Amniotic stem cell (primary cell): ENCODE measurements around the gene CITED1.
A peak's percentile ranks its signal among the peaks of the same experiment; 100 is the strongest.

Experiments used
- DNase-seq: peaks from one replicate; lab custom pipeline; 2025; lab: John Stamatoyannopoulos, UW

The CITED1 gene

GRCh38 chrX:72270316-72270866 is 35.3 kb downstream of the CITED1 start:
- no peak for DNase-seq

DNA sequence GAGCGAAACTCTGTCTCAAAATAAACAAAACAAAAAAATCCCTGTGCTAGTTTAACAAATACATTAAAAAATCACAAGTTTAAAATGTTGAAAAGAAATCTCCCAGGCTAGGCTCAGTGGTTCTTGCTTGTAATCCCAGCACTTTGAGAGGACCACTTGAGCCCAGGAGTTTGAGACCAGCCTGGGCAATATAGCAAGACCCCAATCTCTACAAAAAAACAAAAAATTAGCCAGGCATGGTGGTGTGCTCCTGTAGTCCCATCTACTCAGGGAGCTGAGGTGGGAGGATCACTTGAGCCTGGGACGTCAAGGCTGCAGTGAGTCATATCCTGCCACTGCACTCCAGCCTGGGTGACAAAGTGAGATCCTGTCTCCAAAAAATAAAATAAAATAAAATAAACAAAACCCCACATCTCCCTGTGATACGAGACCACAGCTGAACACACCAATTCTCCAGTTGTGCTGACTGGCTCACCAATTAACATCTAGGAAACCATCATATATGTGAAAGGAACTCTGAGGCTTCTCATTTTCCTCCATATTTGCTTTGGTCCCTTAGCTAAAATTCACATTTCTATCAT is 36.0 kb downstream of the CITED1 start:
- DNase-seq, result peak; percentile 5

- DNase-seq, result peak; percentile 8
Measured at GRCh38 chrX:72268597-72269365, 36.9 kb downstream of the CITED1 start.

- no peak for DNase-seq
Measured at GRCh38 chrX:72265263-72265662, 40.5 kb downstream of the CITED1 start.

GRCh38 chrX:72262077-72262476 is 43.6 kb downstream of the CITED1 start:
- no peak for DNase-seq

- DNase-seq, result no peak
Measured at GRCh38 chrX:72260448-72260847, 45.3 kb downstream of the CITED1 start.

GRCh38 chrX:72258174-72258573 is 47.5 kb downstream of the CITED1 start:
- DNase-seq, result peak; percentile 6

DNA sequence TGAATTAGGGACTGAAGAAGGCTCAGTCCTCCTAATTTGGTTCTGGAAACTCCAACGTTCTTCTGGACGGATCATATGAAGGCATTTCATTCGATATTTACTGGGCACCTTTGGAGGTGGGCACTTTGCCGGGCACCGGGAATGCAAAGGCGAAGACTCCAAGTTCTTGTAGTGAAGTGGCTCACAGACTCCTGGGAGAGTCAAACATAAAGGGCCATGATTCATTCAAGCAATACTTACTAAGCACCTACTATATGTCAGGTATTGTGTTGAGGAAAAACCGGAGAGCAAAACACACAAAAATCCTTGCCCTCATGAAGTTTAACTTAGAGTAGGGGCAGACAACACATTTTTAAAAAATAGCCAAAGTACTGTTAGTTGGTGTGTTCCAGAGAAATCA is 49.9 kb downstream of the CITED1 start:
- no peak for DNase-seq

GRCh38 chrX:72255445-72255844 is 50.3 kb downstream of the CITED1 start:
- no peak for DNase-seq

DNA sequence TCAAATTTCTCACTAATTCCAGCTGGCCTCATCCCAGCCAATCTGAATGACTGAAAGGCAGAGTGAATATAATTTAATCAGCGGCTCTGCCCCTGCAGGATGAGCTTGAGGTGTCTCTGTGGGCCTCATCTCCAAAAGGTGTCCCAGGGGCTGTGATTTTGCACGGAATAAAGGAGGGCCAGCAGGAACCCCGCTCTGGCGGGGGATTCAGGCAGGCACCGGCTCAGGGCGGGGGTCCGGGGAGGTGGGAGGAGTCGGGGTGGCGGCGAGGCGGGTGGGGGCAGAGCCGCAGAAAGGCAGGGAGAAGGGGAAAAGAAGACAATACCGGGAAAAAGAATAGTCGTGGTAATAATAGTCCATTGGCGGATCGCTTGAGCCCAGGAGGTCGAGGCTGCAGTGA is 50.9 kb downstream of the CITED1 start:
- no peak for DNase-seq

DNA sequence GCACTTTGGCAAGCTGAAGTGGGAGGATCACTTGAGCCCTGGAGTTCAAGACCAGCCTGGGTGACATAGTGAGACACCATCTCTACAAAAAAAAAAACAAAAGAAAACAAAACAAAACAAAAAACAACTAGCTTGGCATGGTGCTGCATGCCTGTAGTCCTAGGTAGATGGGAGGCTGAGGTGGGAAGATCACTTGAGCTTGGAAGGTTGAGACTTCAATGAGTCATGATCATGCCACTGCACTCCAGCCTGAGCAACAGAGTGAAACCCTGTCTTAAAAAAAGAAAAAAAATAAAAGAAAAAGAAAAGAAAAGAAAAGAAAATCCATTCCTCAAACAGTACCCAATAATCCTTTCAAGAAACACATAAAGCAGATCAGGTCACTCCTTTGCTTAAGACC is 52.0 kb downstream of the CITED1 start:
- DNase-seq, result no peak
